Renal pelvis (tissue), 4 donors: Measurements from ENCODE around the gene G2E3. TPM values are rescaled to one million over a fixed set of nuclear protein-coding genes. Genes with fewer than 3 reads are reported as not detected.

Experiments used
- DNase-seq: peaks from one replicate; pipeline ENCODE4 v3.0.0-alpha.2; 2013
- polyA plus RNA-seq, 3 donors: library from polyadenylated mRNA; unstranded; fragments of 120-200 nt; gene quantifications; one replicate each; pipeline ENCODE4 v1.2.1, GENCODE V29; 2013; ENCODE audit not compliant: insufficient read length in 3 of 3

The G2E3 gene
- polyA plus RNA-seq, 3 donors = 23.3 to 31.4 (median 26.6) TPM

DNA sequence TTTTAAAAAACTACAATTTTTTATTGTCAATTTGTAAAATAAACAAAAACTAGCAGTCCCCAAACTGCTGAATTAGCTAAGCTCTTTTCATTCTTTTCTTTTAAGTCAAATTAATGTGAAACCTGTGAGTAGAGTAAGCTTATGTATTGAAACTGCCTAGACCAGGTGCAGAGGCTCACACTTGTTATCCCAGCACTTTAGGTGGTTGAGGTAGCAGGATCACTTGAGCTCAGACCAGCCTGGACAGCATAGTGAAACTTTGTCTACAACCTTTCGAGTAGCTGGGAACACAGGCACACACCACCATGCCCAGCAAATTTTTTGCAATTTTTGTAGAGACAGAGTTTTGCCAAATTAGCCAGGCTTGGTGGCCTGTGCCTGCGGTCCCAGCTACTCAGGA is 89.5 kb downstream of the G2E3 start:
- DNase-seq = no peak

DNA sequence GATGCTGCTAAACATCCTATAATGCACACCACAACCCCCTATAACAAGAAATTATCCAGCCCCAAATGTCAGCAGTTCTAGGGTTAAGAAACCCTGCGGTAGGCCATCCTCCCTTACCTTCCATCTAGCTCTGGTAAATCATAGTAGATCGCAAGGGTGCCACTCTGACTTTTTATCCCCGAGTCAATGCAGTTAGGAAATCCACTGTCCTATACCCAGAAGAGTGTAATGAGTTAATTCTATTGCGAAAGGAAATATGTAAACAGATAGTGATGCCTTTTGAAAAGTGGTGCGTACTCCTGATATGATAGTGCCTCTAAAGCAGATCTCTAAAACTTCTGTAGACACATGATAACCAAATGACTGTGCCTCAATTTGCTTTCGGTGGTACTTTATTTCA is 93.0 kb downstream of the G2E3 start:
- DNase-seq = no peak

- DNase-seq = no peak
These were observed 96.2 kb downstream of the G2E3 start for GRCh38 chr14:30655124-30655523.

DNA sequence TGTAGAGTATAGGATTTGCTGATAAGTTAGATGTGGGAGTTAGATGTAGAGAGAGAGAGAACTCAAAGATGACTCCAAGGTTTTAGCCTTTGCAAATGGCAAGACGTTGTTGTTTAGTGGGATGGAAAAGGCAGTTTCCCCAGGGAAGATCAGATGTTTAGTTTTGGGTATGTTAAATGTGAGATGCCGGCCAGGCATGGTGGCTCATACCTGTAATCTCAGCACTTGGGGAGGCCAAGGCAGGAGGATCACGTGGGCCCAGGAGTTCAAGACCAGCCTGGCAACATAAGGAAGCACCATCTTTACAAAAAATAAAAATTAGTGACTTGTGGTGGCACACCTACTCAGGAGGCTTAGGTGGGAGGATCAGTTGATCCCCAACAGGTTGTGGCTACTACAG is 96.7 kb downstream of the G2E3 start:
- DNase-seq = no peak

DNA sequence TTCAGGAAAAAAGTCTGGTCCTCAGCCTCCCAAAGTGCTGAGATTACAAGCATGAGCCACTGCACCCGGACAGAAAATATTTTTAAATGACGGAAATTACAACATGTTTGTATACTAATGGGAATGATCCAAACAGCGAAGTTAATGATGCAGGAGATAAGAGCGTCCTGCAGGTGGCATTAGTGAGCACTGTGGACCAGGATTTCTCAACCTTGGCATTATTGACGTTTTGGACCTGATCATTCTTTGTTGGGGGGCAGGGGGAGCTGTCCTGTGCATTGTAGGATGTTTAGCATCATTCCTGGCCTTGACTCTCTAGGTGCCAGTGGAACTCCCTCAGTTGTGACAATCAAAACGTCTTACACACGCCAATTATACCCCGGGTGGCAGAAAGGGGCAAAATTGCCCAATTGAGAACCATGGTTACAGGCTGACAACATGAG is 97.3 kb downstream of the G2E3 start:
- no peak for DNase-seq

- no peak for DNase-seq
These were observed 98.1 kb downstream of the G2E3 start for GRCh38 chr14:30657050-30657449.

GRCh38 chr14:30657606-30658163 is 98.7 kb downstream of the G2E3 start:
- no peak for DNase-seq

DNA sequence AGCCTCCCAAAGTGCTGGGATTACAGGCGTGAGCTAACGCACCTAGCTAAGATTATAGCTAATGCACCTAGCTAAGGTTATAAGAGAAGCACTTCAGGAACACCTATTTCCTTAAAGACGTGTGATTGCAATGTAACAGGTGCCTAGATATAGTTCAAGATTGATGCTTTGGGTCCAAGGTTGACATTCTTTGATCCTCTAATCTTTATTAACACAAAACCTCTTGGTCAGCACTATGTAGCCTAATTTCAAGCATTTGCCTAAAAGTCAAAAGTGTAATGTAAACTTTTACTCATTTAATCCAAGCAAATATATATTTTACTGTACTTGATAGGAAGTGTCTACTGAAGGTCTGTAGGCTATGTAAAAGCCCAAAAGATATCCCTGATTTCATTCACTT is 99.7 kb downstream of the G2E3 start:
- DNase-seq = no peak

- DNase-seq = no peak
These were observed 110.6 kb downstream of the G2E3 start for GRCh38 chr14:30669594-30669993.

Other genes starting within 250 kb of the G2E3 start
- 10 to 100 TPM; 81.7 to 95.1 (median 90.1) TPM for gene SCFD1, start 63.2 kb downstream of the G2E3 start, polyA plus RNA-seq